HG03442 (cell line): Measurements from ENCODE around the gene ICOSLG.
"Not testable (repeated sequence)": the region's sequence is repeated elsewhere in the genome, so short reads cannot be mapped to it uniquely, and the experiment has no call there.

ENCODE experiments used
- ATAC-seq: cut with Tn5 transposase; IDR thresholded peaks from one replicate; pipeline ENCODE4 v1.9.1; 2021; ENCODE audit warnings: mild to moderate bottlenecking, moderate library complexity; ENCODE audit not compliant: unreplicated experiment

Gene ICOSLG, protein sequence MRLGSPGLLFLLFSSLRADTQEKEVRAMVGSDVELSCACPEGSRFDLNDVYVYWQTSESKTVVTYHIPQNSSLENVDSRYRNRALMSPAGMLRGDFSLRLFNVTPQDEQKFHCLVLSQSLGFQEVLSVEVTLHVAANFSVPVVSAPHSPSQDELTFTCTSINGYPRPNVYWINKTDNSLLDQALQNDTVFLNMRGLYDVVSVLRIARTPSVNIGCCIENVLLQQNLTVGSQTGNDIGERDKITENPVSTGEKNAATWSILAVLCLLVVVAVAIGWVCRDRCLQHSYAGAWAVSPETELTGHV

GRCh38 chr21:44240842-44241241 lies at the start of gene ICOSLG:
Gene ICOSLG, minus strand, starts transcription at chr21:44240943. Its CDS starts 126 bp downstream, at chr21:44240817.
- not testable (repeated sequence) for ATAC-seq

DNA sequence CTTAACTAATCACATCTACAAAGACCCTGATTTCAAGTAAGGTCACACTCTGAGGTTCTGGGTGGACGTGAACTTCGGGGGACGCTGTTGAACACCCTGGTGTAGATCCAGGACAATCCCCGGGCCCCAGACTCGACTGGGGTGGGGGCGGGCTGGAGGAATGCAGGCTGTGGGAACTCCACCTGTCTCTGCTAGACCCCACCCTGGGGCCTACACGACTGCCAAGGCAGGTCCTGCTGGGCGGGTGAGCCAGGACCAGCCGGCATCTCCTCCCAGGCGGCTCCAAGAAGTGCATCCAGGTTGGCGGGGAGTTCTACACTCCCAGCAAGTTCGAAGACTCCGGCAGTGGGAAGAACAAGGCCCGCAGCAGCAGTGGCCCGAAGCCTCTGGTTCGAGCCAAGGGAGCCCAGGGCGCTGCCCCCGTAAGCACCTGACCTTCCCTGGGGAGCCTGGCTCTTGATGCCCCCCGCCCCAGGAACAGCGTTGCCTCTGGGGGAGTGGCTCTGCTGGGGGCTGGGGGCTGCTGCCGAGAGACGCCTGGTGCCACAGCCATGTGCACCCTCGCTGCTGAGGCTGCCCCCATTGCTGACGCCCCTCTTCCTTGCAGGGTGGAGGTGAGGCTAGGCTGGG lies 48.8 kb upstream of the ICOSLG start:
- ATAC-seq = no peak

GRCh38 chr21:44288251-44289110 lies 47.7 kb upstream of the ICOSLG start:
- no peak for ATAC-seq

GRCh38 chr21:44286716-44287632 lies 46.2 kb upstream of the ICOSLG start:
- ATAC-seq = no peak

- ATAC-seq = no peak
These were observed 45.5 kb upstream of the ICOSLG start for GRCh38 chr21:44286086-44286715.

DNA sequence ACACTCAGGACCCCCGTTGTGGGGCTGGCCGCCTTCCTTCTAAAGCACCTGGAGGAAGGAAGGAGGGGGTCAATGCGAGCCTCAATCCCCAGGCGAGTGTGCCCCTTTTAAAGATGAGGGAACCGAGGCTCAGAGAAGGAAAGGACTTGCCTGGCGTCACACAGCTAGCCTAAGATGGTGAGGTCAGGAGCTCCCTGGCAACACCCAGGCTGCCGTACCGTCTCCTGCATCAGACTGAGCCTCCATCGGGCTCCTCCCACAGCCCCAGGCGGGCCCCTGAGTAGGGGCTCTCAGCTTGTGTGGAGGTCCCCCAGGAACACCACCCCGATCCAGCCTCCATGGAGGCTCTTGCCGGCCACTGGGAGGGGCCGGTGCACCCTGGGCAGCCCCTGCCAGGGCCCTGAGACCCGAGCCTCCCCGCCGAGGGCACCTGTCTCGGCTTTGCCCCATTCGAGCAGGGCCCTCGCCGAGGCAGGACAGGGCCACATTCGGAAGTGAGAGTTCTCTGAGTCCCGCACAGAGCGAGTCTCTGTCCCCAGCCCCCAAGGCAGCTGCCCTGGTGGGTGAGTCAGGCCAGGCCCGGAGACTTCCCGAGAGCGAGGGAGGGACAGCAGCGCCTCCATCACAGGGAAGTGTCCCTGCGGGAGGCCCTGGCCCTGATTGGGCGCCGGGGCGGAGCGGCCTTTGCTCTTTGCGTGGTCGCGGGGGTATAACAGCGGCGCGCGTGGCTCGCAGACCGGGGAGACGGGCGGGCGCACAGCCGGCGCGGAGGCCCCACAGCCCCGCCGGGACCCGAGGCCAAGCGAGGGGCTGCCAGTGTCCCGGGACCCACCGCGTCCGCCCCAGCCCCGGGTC lies 44.6 kb upstream of the ICOSLG start, which contains the start of gene AIRE:
AIRE (plus strand) TSS at position 739 of the 855 bp plus-strand sequence. CDS start 131 bp downstream, outside the sequence.
- no peak for ATAC-seq

DNA sequence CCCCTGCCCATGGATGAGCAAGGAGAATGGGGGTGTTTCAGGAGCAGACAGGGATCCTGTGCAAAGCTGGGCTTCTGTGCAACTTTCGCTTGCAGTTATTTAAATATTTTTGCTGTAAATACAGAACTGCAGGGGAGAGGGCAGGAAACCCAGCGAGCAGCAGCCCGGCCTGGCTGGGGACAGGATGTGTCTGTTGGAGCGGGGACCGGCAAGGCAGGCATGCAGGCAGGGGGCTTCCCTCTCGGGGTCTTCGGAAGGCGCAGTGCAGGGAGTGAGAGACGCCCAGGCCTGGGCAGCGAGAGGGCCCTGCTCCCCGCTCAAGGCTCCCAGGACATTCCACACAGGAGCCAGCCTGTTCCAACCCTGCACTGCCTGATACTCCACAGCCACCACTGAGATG lies 43.2 kb upstream of the ICOSLG start:
- ATAC-seq = no peak

DNA sequence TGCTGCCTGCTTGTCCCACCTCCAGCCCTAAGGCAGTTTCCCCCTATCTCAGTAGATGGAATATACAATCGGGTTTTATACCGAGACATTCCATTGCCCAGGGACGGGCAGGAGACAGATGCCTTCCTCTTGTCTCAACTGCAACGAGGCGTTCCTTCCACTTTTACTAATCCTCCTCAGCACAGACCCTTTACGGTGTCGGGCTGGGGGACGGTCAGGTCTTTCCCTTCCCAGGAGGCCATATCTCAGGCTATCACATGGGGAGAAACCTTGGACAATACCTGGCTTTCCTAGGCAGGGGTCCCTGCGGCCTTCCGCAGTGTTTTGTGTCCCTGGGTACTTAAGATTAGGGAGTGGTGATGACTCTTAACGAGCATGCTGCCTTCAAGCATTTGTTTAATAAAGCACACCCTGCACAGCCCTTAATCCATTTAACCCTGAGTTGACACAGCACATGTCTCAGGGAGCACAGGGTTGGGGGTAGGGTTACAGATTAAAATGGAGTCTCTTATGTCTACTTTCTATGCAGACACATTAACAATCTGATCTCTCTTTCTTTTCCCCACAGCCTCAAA lies 42.6 kb upstream of the ICOSLG start:
- ATAC-seq = not testable (repeated sequence)

DNA sequence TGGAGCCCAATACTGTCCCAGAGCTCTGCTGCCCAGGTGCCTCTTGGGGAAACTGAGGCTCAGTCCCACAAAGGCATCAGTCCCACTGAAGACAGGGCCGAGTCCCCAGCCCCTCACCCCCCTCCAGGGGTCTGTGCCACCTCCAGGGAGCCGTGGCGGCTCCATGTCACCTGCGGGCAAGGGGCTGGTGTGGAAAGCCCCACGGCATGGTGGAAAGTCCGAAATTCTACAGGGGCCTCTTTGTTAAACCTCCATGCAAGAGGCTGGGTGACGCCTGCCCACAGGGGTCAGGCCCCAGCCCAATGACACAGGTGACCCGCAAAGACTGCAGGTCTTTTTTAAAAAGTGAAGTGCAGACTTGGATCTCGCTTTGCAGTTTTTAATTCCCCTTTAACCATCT lies 41.6 kb upstream of the ICOSLG start:
- ATAC-seq = no peak

DNA sequence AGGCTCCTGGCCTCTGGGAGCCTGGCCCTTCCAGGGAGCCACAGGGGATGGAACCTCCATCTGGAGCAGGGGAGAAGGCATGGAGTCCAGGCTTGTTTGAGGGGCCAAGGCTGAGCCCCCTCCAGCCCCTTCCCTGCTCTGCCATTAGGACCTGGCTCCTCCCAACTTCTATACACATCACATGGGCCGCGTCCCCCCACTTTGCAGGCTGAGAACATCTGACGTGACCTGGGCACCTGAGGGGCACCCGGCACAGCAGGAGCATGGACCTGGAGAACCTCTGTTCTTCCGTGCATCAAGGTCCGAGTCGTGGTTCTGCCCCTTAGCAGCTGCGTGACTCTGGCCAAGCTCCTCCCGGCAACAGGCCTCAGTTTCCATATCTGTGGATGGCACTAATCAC lies 41.1 kb upstream of the ICOSLG start:
- ATAC-seq = no peak

GRCh38 chr21:44279354-44280260 lies 38.9 kb upstream of the ICOSLG start:
- ATAC-seq = no peak

- no peak for ATAC-seq
These were observed 34.3 kb upstream of the ICOSLG start for GRCh38 chr21:44275041-44275440.

DNA sequence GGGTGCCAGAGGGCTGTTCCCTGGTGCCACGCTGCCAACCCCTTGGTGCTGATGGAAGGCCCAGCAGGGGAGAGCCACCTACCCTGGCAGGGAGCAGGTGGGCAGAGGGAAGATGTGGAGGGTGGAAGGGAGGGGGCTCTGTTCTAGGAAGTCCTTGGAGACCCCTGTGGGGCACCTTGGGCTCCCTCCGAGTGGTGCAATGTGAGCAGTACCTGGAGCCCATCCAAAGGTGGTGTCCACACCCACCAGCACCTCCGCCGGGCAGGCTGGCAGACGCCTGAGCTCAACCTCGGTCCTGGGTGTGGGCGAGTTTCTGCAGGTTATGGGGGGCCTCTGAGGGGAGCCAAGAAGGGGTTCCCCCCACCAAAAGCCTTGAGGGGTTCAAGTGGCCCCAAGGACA lies 32.3 kb upstream of the ICOSLG start:
- no peak for ATAC-seq

GRCh38 chr21:44272284-44272858 lies 31.6 kb upstream of the ICOSLG start:
- no peak for ATAC-seq

GRCh38 chr21:44271558-44272283 lies 31.0 kb upstream of the ICOSLG start:
- ATAC-seq = no peak

DNA sequence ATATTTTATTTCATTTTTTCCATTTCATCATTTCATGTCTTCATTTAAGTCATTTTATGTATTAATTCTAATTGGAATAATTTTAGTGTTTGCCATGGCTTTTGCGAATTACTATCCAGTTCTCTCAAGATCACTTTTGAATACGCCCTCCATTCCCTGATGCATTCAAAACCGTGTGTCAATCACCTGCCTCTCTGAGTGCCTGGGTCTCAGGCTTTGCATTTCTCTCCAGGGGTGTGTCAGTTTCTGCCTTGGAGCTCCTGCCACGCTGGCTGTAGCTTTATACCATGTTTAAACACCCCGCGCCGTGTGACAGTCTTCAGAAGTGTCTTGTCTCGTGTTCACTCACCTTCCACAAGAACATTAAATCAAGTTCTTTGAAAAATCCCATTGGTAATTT lies 28.3 kb upstream of the ICOSLG start:
- ATAC-seq = no peak

GRCh38 chr21:44267655-44268142 lies 27.0 kb upstream of the ICOSLG start:
- no peak for ATAC-seq
